NCI-H82 treated with DMSO at 0.1 percent for 48 hours (cell line): ENCODE data around the gene CHADL.
"Not testable (repeated sequence)": the region's sequence is repeated elsewhere in the genome, so short reads cannot be mapped to it uniquely, and the experiment has no call there.

Experiments used
- DNase-seq: peaks from one replicate; lab custom pipeline; 2025; ENCODE audit not compliant: unreplicated experiment; lab: John Stamatoyannopoulos, UW

CHADL gene

DNA sequence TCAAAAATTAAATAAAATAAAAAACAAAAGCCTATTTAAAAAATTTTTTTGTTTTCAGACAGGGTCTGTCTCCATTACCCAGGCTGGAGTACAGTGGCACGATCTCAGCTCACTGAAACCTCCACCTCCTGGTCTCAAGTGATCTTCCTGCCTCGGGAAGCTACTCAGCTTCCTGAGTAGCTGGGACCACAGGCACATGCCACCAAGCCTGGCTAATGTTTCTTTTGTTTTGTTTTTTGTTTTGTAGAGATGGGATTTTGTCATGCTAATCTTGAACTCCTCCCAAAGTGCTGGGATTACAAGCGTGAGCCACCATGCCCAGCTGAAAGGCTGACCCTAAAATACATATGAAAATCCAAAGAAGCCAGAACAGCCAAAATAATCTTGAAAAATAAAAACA lies 56.1 kb downstream of the CHADL start:
- no peak for DNase-seq

GRCh38 chr22:41181349-41182241 lies 59.1 kb downstream of the CHADL start:
- no peak for DNase-seq

DNA sequence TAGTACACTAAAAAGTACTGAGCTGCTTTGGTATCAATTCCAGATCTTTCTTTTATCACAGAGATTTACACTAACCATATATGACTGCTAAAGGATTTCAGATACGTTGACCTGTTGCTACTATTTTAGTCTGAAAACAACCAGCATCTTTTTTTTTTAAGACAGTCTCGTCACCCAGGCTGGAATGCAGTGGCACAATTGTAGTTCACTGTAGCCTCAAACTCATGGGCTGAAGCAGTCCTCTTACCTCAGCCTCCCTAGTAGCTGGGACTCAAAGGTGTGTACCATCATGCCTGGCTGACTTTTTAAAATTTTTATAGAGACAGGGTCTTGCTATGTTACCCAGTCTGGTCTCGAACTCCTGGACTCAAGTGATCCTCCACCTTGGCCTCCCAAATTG lies 59.8 kb downstream of the CHADL start:
- no peak for DNase-seq

- DNase-seq, result not testable (repeated sequence)
These were observed 60.4 kb downstream of the CHADL start for GRCh38 chr22:41180362-41180761.
